Measurements from ENCODE around the gene SLC25A38.

DNA sequence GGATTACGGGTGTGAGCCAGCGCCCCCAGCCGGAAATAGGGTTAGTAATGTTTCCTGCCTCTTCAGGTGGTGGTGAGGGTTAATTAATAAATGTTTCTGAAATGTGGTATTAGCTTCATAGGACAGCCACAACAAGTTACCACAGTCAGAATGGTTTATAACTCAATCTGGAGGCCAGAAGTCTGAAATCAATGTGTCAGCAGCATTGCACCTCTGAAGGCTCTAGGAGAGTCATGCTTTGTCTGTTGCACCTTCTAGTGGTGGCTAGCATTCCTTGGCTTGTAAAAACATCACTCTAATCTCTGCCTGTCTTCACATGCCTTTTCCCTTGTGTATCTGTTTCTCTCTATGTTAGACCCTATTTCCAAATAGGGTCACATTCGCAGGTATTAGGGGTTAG is 15.5 kb downstream of the SLC25A38 start:
- TF ChIP-seq, protein P1, sequence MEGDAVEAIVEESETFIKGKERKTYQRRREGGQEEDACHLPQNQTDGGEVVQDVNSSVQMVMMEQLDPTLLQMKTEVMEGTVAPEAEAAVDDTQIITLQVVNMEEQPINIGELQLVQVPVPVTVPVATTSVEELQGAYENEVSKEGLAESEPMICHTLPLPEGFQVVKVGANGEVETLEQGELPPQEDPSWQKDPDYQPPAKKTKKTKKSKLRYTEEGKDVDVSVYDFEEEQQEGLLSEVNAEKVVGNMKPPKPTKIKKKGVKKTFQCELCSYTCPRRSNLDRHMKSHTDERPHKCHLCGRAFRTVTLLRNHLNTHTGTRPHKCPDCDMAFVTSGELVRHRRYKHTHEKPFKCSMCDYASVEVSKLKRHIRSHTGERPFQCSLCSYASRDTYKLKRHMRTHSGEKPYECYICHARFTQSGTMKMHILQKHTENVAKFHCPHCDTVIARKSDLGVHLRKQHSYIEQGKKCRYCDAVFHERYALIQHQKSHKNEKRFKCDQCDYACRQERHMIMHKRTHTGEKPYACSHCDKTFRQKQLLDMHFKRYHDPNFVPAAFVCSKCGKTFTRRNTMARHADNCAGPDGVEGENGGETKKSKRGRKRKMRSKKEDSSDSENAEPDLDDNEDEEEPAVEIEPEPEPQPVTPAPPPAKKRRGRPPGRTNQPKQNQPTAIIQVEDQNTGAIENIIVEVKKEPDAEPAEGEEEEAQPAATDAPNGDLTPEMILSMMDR (conservative IDR thresholded peaks at IDR 0.05; ENCODE audit: low read length): peak; percentile 40
- no peak for TF ChIP-seq EZH2phosphoT487 (IDR thresholded peaks at IDR 0.05; ENCODE audit: borderline replicate concordance)

Data from Loucy (cell line).